Measurements from ENCODE around the gene NEK1. TPM values are rescaled to one million over a fixed set of nuclear protein-coding genes. Genes with fewer than 3 reads are reported as not detected.
"Not testable (repeated sequence)": the region's sequence is repeated elsewhere in the genome, so short reads cannot be mapped to it uniquely, and the experiment has no call there.

Gene NEK1
- total and polyA plus RNA-seq, 2 donors (not counting 3 experiments of a cell fraction or from before 2014, with no cell fraction given): 2.6 to 10.1 TPM

DNA sequence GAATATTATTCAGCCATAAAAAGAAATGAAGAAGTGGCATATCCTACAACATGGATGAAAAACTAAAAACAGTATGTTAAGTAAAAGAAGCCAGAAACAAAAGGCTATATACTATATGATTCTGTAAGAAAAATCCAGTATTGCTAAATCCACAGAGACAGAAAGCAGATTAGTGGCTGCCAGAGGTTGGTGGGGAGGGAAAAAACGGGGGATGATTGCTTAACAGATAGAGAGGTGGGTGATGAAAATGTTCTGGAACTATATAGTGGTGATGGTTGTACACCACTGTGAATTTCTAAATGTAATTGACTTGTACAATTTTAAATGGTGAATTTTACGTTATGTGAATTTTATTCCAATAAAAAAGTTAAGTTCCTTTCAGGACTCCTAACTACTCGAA lies 184.0 kb downstream of the NEK1 start:
- intact Hi-C loops (cut with micrococcal nuclease): no loop called here
- no peak overlapping the region for H3K4me3 ChIP-seq (replicated peaks in 1 of 3; ENCODE audit: insufficient read depth in 1 of 3, low read depth in 1 of 3, low read length in 3 of 3)
- dilution Hi-C loops (cut with MboI; ENCODE audit: extremely low pct_ligation_motif_present, low sequenced_read_pairs): no loop called here
- no peak overlapping the region for H3K27ac ChIP-seq (ENCODE audit: insufficient read depth, low read depth, low read length)
- ChIA-PET POLR2A (no interaction called here), CTCF (no interaction called here)
- H3K4me1 ChIP-seq (ENCODE audit: control insufficient read depth, extremely low read depth, insufficient read depth, low read length): no peaks in the 10 kb centered on the region
- TF ChIP-seq JUN (IDR thresholded peaks at IDR 0.05; ENCODE audit: borderline replicate concordance, insufficient read depth, insufficient read length, low read depth) (no peak), POLR2A (IDR thresholded peaks at IDR 0.05; ENCODE audit: low read depth, low read length) (no peak), POLR2AphosphoS5 (IDR thresholded peaks at IDR 0.05; ENCODE audit: insufficient read depth, low read depth, low read length) (no peak)
- no peaks in the 10 kb centered on the region for H4K20me1 ChIP-seq (replicated peaks; ENCODE audit: control insufficient read depth, extremely low read depth, insufficient read depth, low read length)
- no peak overlapping the region for H2AFZ ChIP-seq (ENCODE audit: low read depth, low read length)
- no peaks in the 10 kb centered on the region for H3K27me3 ChIP-seq (ENCODE audit: control insufficient read depth in 2 of 2, insufficient read depth in 2 of 2, low read length in 2 of 2)
- no TSS peak for BruUV-seq (replicated peaks)
- no peaks in the 10 kb centered on the region for H3K79me2 ChIP-seq (ENCODE audit: control insufficient read depth, insufficient read depth, low read length)
- no peak overlapping the region for H3K9ac ChIP-seq (replicated peaks; ENCODE audit: extremely low read depth, insufficient read depth, low read length)
- no peak for FAIRE-seq
- H3K9me1 ChIP-seq (replicated peaks; ENCODE audit: control insufficient read depth, extremely low read depth, insufficient read depth, low read length): no peaks in the 10 kb centered on the region
- no peak overlapping the region for H3K4me2 ChIP-seq (ENCODE audit: insufficient read depth, low read length)
- no peak for DNase-seq (ENCODE audit: low read depth, low spot score)
- H3K36me3 ChIP-seq (ENCODE audit: control insufficient read depth in 2 of 2, extremely low read depth in 1 of 2, insufficient read depth in 2 of 2, low read length in 2 of 2): no peaks in the 10 kb centered on the region
- H3K9me3 ChIP-seq (replicated peaks; ENCODE audit: control insufficient read depth, insufficient read depth, low read length): no peaks in the 10 kb centered on the region

- H3K9me1 ChIP-seq (replicated peaks; ENCODE audit: control insufficient read depth, extremely low read depth, insufficient read depth, low read length); H3K4me2 ChIP-seq (ENCODE audit: insufficient read depth, low read length); intact Hi-C loops (cut with micrococcal nuclease); H2AFZ ChIP-seq (ENCODE audit: low read depth, low read length); FAIRE-seq; H3K27ac ChIP-seq (ENCODE audit: insufficient read depth, low read depth, low read length); H3K9me3 ChIP-seq (replicated peaks; ENCODE audit: control insufficient read depth, insufficient read depth, low read length); H3K4me1 ChIP-seq (ENCODE audit: control insufficient read depth, extremely low read depth, insufficient read depth, low read length); H3K27me3 ChIP-seq (ENCODE audit: control insufficient read depth in 2 of 2, insufficient read depth in 2 of 2, low read length in 2 of 2); CTCF ChIA-PET; dilution Hi-C loops (cut with MboI; ENCODE audit: extremely low pct_ligation_motif_present, low sequenced_read_pairs); DNase-seq (ENCODE audit: low read depth, low spot score); POLR2A ChIA-PET; BruUV-seq (replicated peaks); H3K79me2 ChIP-seq (ENCODE audit: control insufficient read depth, insufficient read depth, low read length); H4K20me1 ChIP-seq (replicated peaks; ENCODE audit: control insufficient read depth, extremely low read depth, insufficient read depth, low read length); H3K9ac ChIP-seq (replicated peaks; ENCODE audit: extremely low read depth, insufficient read depth, low read length); H3K4me3 ChIP-seq (replicated peaks in 1 of 3; ENCODE audit: insufficient read depth in 1 of 3, low read depth in 1 of 3, low read length in 3 of 3); H3K36me3 ChIP-seq (ENCODE audit: control insufficient read depth in 2 of 2, extremely low read depth in 1 of 2, insufficient read depth in 2 of 2, low read length in 2 of 2): not testable (repeated sequence)
These were observed 184.7 kb downstream of the NEK1 start for GRCh38 chr4:169427727-169428126.

All from endothelial cell of umbilical vein (primary cell).